ENCODE data around the gene LMAN2. TPM values are rescaled to one million over a fixed set of nuclear protein-coding genes. Genes with fewer than 3 reads are reported as not detected.

Gene LMAN2
- total RNA-seq, 1 donor from 2014 or later: 88.0 TPM

GRCh38 chr5:177357459-177358351 lies 6.2 kb upstream of the LMAN2 start, which contains the start of gene RGS14:
Gene RGS14 (plus strand): TSS chr5:177357924. CDS start chr5:177358025, 101 bp downstream.
- Mint-ChIP-seq H3K36me3 (ENCODE audit: low read depth) (peaks cover 8% of the 10 kb centered on the region), H3K27me3 (no peaks in the 10 kb centered on the region), H3K4me1 (peaks cover 72% of the 10 kb centered on the region), H3K4me3 (peak within 1 kb of the TSS; percentile 85), H3K9me3 (no peaks in the 10 kb centered on the region), H3K27ac (peak within 1 kb of the TSS; percentile 92)
- DNase-seq: peak; percentile 71
- CTCF ChIA-PET: interaction anchor here (1.0 to 3.0 kb wide), 3 partner anchors 12 to 56 kb away, joined by 3 to 16 read pairs (median 3); no protein-coding TSS in a partner anchor
- intact Hi-C loops (cut with micrococcal nuclease): loop anchor here (2.0 kb wide), 5 partner anchors 13 to 69 kb away; partner anchors contain the start of genes GRK6, PRELID1 and RAB24
- POLR2A ChIA-PET: interaction anchor here (0.8 to 1.6 kb wide), 7 partner anchors 13 to 224 kb away, joined by 3 to 9 read pairs (median 4); partner anchors contain the start of genes NSD1, PRELID1 and RAB24
- peak; percentile 89 for ATAC-seq (ENCODE audit: low read depth)
- no peak for TF ChIP-seq CTCF (IDR thresholded peaks at IDR 0.05)

- H3K36me3 Mint-ChIP-seq (ENCODE audit: low read depth): peaks cover 8% of the 10 kb centered on the region
- H3K9me3 Mint-ChIP-seq: no peaks in the 10 kb centered on the region
- peaks cover 67% of the 10 kb centered on the region for H3K4me1 Mint-ChIP-seq
- intact Hi-C loops (cut with micrococcal nuclease): loop anchor here (2.0 kb wide), 5 partner anchors 14 to 70 kb away; partner anchors contain the start of genes GRK6, PRELID1 and RAB24
- ATAC-seq (ENCODE audit: low read depth) (no peak), DNase-seq (no peak)
- peak overlapping the region; percentile 85 for H3K4me3 Mint-ChIP-seq
- H3K27ac Mint-ChIP-seq: peak overlapping the region; percentile 92
- no peaks in the 10 kb centered on the region for H3K27me3 Mint-ChIP-seq
- ChIA-PET POLR2A (interaction anchor here (0.8 to 1.6 kb wide), 7 partner anchors 13 to 223 kb away, joined by 3 to 9 read pairs (median 4); partner anchors contain the start of genes NSD1, PRELID1 and RAB24), CTCF (interaction anchor here (1.8 to 3.0 kb wide), 2 partner anchors 13 to 98 kb away, joined by 5 to 16 read pairs; no protein-coding TSS in a partner anchor)
- no peak for TF ChIP-seq CTCF (IDR thresholded peaks at IDR 0.05)
Measured at GRCh38 chr5:177357146-177357458, 5.6 kb upstream of the LMAN2 start.

- no peak for DNase-seq
- Mint-ChIP-seq H3K4me3 (peak overlapping the region; percentile 85), H3K9me3 (no peaks in the 10 kb centered on the region), H3K27ac (peak overlapping the region; percentile 92), H3K36me3 (ENCODE audit: low read depth) (peaks cover 8% of the 10 kb centered on the region), H3K27me3 (no peaks in the 10 kb centered on the region), H3K4me1 (peaks cover 67% of the 10 kb centered on the region)
- no peak for TF ChIP-seq CTCF (IDR thresholded peaks at IDR 0.05)
- no peak for ATAC-seq (ENCODE audit: low read depth)
- ChIA-PET POLR2A (interaction anchor here (0.6 to 1.0 kb wide), 5 partner anchors 8 to 99 kb away, joined by 3 to 9 read pairs (median 4); no protein-coding TSS in a partner anchor), CTCF (interaction anchor here (1.8 to 3.0 kb wide), 2 partner anchors 13 to 98 kb away, joined by 5 to 16 read pairs; no protein-coding TSS in a partner anchor)
- intact Hi-C loops (cut with micrococcal nuclease): loop anchor here (2.0 kb wide), 5 partner anchors 14 to 70 kb away; partner anchors contain the start of genes GRK6, PRELID1 and RAB24
Measured at GRCh38 chr5:177356746-177357145, 5.3 kb upstream of the LMAN2 start.

GRCh38 chr5:177355868-177356168 lies 4.3 kb upstream of the LMAN2 start:
- no peaks in the 10 kb centered on the region for H3K27me3 Mint-ChIP-seq
- POLR2A ChIA-PET: interaction anchor here (0.6 kb wide), 1 partner anchor 9 kb away, joined by 4 read pairs; no protein-coding TSS in a partner anchor
- no peak overlapping the region for H3K4me3 Mint-ChIP-seq
- DNase-seq (no peak), ATAC-seq (ENCODE audit: low read depth) (no peak)
- no peak for TF ChIP-seq CTCF (IDR thresholded peaks at IDR 0.05)
- H3K9me3 Mint-ChIP-seq: no peaks in the 10 kb centered on the region
- CTCF ChIA-PET: interaction anchor here (1.1 to 1.8 kb wide), 3 partner anchors 13 to 99 kb away, joined by 3 to 5 read pairs (median 5); no protein-coding TSS in a partner anchor
- H3K36me3 Mint-ChIP-seq (ENCODE audit: low read depth): peaks cover 15% of the 10 kb centered on the region
- peaks cover 63% of the 10 kb centered on the region for H3K4me1 Mint-ChIP-seq
- intact Hi-C loops (cut with micrococcal nuclease): loop anchor here (2.0 kb wide), 5 partner anchors 15 to 71 kb away; partner anchors contain the start of genes GRK6, PRELID1 and RAB24
- H3K27ac Mint-ChIP-seq: no peak overlapping the region
